ENCODE measurements around the gene ZBTB47.
A peak's percentile ranks its signal among the peaks of the same experiment; 100 is the strongest.

The ZBTB47 gene

DNA sequence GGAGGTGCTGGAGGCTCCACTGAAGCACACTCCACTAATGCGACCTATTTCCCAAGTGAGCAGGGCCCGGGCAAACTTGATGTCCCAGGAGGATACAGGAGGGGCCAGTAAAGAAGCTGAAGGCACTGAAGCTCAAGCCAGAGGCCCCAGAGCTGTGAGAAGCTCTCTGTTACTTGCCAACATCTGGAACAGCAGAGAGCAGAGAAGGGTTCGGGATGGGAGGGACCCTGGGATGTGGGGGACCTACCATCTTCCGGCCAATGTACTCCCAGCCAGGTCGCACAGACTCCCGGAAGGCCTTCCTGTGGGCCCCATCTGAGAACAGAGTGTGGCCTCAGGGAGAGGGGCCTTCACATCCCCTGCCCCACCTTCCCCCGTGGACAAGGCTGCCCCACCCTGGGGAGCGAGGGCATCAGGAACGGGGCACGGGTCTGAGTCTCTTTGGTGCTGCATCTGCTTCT lies 46.0 kb downstream of the ZBTB47 start:
- DNase-seq (ENCODE audit: low spot score): peak; percentile 32

DNA sequence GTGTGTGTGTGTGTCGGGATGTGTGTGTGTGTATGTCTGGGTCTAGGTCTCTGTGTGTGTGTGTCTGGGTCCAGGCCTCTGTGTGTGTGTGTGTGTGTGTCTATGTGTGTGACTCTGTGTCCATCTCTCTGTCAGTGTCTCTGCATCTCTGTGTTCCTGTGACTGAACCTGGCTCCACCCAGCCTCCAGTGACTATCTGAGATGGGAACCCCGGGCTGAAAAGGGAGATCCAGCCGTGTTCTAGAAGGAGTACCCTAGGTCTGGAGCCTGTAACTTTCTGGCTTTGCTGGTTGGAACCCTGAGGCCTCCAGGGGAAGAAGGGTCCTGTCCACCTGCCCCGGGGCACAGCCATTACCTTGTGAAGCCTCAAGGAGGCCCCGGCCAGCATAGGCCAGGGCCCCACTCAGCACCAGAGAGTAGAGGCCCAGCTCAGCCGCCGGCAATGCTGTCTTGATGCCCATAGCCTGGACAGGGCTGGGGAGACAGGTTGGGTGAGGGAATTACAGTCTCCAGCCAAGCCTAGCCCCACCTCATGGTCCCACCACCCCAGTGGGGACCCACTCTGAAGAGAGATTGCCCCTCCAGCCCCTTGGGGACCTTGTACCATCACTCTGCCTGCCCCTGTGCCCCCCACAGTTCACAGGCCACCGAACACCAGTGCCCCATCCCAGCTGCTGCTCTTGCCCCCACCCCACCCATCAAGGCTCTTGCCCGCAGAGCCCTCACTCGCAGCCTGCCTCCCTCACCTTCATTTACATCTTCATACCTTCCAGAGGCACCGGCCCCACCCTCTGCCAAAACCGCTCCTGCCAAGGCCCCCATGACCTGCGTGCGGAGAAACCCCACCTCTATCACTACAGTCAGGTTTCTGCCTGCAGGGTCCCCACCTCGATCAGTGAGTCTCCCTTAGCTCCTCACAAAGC lies 47.1 kb downstream of the ZBTB47 start:
- DNase-seq (ENCODE audit: low spot score): peak; percentile 35

DNA sequence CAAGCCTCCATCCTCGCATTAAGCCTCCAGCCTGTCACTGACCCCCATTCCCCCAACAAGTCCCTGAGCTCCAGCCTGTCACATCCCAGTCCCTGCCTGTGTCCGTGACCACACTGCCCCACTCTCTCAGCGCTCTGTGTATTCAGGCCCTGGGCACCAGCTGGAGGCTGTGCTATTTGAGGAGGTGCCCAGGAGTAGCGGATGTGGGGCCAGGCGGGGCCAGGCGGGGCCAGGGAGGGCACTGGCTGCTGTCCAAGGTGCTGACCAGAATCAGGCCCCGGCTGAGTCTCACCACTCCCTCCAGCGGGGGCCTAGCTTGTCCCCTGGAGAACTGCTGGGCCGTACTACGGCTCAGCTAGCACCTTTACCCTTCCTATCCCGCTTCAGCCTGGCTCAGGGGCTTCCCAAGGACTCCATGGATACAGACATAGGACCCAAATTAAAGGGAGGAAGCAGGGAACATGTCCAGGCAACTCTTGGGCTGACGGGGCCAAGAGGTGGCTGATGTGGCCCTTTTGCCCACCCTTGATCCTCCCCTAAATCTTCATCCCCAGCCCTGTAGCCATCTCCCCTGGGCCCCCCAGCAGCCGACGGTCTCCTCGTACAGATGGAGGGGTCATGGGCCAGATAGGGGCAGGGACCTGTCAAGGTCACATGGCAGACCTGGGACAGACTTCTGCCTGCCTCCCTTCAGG lies 48.0 kb downstream of the ZBTB47 start:
- peak; percentile 88 for DNase-seq (ENCODE audit: low spot score)

DNA sequence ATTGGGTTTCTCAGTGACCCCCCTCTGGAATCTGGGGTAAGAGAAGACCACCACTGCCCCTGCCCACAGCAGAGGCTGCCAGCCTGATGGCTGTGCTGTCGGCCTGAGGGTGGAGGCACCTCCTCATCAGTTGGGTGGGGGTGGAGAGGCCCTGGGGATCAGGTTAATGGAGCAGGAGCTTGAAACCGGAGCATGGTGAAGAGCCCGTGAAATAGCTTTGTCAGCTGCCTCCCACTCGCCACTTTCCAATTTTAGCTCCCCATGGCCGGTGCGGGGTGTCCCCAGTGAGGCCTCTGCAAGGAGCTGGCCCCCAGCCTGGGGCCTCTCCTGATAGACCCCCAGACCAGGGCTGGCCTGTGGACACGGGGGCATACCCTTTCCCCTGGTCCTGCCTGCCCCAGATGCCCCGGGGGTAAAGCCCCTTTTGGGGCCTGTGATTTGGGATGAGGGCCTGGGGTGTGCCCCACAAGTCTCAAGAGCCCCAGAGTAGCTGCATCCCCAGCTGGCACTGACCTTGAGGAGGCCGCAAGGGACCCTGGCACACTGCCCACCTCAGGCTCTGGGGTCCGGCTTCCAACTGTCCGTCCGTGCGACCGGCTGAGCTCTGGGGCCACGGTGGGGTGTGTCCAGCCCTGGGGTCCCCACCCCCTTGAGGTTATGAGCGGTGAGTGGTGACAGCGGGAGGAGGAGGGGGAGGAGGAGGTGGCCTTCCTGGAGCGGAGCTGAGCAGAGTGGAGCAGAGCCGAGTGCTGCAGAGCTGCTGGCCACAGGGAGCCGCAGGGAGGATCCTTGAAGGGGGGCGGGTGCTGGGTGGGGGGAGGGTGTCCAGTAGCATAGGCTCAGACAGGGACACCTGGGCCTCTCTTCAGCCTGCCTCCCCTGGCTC lies 48.8 kb downstream of the ZBTB47 start, which contains the start of gene HHATL:
Gene HHATL (minus strand): TSS at position 733 of the 886 bp plus-strand sequence. CDS start 1,972 bp downstream, outside the sequence.
- peak; percentile 38 for DNase-seq (ENCODE audit: low spot score)

DNA sequence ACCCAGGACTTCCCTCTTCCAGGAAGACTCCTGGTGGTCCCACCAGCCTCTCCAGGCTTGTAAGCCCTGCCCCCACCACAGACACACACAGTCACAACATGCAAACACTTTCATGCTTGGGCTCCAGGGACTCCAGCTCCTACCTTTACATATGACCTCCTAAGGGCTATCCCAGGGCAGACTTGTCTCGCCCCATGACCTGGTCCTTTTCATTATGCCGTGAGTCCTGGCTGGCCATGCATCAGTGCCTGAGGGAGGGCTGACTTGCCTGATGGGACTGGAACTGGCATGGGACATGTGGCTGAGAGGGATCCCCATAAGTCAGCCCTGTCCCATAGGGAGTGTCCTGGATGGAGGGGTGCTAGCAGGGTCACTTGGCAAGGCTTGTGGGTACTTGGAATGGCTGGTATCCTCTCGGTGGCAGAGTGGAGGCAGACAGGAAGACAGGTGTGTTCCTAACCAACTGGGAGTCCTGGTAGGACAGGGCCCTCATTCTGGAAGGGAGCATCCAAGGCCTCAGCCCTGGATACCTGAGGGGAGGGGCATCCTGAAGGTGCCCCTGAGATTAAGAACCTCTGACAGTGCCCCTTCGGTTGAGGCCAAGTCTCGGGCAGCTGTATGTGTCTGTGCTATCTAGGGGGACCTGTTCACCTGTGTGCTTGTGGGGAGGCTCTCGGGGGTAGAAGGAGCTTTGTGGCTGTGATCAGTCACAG lies 49.6 kb downstream of the ZBTB47 start:
- peak; percentile 25 for DNase-seq (ENCODE audit: low spot score)

DNA sequence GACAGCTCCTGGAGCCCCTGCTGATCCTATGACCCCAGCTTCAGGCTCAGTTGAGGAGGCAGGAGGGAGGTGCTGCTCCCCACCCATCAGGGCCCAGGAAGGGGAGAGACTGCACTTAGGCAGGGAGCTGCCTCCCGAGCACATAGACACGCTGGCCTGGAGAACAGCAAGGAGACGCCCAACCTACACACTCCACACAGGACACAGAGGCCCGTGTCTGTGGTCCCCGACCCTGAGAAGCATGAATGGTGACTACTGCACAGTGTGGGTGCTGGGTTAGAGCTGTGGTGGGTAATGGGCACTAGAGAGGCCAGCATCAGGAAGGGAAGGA lies 50.2 kb downstream of the ZBTB47 start:
- peak; percentile 37 for DNase-seq (ENCODE audit: low spot score)

DNA sequence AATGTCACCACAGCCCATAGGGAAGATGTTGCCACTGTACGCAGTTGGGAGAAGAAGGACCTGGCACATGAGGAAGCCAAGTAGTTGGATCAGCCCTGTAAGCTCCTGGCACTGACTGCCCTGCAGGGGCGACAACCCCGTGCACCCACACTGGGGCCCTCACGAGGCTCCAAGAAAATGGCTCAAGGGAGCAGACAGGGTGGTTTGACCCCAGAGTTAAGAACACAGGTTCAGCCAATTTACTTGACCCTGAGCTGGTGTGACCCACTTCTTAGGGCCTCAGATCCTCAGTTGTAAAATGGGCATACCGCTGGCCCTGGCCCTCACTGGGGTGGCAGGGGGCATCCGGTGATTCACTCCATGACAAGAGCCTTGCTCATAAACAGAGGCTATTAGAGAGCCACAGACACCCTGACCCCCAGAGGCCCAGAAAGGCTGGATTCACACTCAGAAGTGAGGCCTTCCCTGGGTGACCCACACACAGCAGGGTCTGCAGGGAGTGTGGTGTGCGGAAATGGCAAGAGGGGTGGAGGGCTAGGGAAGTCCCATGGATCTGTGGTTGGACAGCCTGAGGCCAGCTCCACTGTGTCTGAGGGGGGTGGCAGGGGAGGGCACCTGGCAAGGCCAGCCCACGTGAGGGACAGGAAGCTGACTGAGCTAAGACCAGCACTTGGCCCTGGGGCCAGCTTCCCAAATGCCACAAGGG lies 50.8 kb downstream of the ZBTB47 start:
- peak; percentile 26 for DNase-seq (ENCODE audit: low spot score)

DNA sequence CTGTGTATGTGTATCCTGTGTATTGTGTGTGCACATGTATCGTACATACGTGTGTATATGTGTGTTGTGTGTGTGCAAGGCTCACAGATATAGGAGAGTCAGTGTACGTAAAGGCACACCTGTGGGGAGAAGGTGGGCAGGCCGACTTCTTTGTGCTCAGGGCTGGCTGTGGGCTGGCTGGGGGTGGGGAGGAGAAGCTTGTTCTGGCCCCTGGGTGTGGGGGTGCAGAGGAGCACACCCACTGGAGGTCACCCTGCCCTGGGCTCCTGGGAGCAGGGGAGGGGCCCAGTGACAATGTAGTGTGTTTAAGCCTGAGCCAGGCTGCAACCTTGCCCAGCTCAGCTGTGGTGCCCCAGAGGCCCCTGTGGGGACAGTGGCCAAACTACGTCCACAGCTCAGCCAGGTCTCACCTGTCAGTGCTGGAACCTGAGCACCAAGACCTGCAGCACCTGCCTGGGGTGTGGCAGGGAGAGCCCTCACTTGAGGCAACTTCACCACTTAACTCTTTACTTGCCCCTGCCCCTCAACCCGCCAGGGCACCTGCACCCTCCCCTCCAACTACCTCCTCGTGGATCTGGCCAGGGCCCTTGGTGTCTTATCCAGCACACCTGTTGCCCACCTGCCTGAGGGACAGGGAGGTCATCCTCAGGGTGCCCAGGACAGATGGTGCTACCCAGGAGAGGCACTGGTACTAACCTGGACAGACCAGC lies 51.7 kb downstream of the ZBTB47 start:
- peak; percentile 39 for DNase-seq (ENCODE audit: low spot score)

DNA sequence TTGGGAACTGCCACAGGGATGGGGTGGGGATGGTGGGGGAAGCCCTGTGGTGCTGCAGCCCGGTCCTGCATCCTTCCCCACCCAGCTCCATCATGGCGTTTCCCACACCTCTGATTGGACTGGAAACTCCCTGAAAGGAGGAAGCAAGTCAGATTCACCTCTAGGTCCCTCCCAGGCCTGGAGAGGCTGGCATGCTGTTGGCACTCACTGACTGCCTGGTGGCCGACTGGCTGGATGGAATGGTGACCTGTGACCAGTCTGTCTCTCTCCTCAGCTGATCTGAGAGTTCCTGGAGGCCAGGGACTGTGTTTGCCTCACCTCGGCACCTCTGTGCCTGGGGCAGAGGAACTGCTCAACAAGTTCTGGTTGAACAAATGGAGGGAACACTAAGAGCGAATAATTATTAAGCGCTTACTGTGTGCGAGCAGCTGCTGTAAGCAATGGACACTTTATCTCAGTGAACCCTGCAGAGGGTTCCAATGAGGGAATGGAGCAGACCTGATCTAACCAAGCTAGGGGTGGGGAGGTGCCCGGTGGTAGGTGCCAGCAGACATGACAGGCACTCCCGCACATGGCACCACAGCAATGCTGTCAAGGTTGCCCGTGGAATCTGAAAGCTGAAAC lies 52.6 kb downstream of the ZBTB47 start:
- DNase-seq (ENCODE audit: low spot score): no peak

DNA sequence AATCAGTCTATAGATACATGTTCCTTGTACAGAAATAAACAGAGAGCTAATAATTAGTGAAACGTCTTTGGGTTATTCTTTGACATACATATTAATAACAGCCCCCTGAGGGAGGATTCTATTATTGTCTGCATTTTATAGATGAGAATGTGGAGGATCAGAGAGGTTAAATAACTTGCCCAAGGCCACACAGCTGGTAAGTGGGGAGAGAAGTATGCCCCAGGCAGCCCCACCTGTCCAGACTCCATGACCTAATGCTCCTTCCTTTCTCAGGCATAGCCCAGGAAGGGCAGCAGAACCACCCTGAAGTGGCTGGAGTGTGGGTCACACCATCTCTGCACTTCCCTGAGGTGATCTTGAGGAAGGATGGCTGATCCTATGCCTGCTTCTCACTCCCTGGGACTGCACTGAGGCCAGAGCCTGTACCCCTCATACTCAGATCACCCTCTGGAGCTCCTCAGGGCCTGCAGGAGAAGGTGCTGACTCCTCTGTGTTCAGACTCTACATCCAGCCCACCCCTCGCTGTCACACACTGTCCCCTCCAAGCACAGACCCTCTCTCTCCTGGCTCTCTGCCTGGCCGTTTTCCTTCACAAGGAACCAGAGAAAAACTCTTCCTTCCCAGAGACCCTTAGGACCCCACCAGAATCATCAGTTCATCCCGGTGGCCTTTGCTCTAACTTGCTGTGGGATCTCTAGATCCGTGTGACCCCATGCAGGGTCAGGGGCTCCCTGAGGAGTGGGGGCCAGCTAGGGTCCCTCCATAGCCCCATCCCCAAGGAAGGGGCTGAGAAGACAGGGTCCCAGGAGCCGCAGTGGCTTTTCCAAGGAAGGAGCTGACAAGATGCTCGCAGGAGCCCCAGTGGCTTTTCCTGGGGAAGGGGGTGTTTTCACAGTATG lies 53.5 kb downstream of the ZBTB47 start:
- DNase-seq (ENCODE audit: low spot score): no peak

DNA sequence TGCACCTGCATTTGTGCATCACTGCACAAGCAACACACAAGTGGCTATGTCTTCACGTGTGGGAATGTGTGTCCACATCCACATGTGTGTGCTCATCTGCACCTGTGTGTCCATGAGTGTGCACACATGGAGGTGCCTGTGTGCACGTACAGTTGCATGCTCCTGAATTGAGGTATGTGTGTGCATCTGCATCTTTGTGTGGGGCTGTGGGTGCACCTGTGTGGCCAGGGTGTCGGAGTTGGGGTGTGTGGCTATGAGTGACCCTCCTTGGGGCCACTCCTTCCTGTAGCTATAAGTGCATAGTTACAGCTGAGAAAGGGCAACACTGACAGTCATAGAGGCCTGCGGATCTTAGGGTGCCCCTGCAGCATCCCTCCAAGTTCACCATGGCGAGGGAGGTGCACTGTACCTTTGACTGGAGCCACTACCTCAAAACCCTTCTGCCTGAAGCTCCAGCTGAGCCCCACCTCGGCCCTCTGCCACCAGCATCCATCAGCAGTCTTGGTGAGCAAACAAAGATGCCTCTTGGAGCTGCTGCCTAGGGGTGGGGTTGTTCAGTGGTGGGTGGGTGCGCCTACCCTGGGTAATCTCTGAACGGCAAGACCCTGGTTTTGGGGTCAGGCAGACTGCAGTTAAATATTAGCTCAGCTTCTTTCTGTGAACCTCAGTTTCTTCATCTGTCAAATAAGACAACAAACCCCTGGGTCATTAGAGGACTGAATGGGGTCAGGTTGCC lies 54.3 kb downstream of the ZBTB47 start:
- peak; percentile 32 for DNase-seq (ENCODE audit: low spot score)

DNA sequence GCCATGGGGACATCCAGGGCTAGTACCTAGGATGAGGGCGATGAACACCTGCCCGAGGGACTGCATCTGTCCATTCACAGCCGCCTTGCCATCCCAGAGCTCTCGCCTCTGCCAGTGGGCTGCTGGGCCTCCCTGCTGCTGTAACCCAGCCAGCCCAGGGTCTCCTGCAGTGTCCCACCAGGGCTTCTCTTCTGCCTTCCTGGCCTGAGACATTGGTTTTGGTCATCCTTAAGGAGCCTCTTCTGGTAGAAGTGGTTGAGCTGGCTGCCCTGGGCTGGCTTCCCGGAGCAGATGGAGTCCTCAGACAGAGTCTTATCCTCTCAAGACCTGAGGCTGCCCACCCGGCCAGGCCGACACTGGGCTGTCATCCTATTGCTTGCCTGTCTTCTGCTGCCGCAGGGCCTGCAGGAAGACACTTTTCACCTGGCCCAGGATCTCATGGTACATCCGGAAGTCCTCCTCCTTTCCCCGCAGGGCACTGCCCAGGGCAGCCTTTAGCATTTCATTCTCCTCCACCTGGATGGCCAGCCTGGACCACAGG lies 55.2 kb downstream of the ZBTB47 start:
- DNase-seq (ENCODE audit: low spot score): peak; percentile 34

DNA sequence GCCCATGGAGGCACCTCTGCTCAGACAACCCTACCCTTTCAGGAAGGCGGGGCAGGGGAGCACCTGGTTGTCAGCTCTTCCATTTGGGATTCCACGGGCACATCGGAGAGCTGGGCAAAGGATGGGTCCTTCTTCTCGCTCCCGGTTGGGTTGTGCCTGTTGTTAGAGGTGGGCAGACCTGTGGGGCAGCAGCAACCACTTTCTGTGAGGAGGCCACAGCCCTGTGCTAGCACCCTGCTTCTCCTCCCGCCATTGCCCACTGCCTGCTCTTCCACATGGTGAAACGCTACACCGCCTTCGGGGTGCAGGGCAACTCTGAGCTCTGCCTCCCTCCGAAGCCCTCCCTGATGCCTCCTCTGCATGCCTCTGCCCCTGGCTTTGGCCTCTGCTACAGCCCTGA lies 56.1 kb downstream of the ZBTB47 start:
- no peak for DNase-seq (ENCODE audit: low spot score)

DNA sequence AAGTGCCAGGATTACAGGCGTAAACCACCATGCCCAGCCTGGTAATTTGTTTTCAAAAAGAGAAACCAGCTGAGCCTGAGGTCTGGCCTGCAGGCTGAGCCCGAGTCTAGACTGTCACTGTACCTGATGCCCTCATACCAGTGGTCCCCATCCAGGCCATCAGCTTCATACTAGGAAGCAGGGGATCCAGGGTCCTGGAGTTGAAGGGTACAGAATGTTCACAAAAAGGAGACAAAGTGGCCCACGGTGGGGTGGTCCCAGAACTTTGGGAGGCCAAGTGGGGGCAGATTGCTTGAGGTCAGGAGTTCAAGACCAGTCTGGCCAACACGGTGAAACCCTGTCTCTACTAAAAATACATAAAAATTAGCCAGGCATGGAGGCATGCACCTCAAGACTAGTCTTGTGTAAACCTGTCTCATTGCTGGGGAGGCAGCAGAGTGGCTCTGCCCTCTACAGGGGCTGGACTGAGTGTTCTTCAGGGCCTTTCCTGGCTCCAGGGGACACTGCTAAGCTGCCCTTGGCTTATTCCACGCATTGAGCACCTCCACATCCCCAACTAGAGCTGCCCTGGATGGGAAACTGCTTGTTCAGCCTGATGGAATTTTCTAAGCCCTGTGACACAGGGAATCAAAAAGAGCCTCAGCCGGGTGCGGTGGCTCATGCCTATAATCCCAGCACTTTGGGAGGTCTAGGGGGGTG lies 57.0 kb downstream of the ZBTB47 start:
- DNase-seq (ENCODE audit: low spot score): no peak

DNA sequence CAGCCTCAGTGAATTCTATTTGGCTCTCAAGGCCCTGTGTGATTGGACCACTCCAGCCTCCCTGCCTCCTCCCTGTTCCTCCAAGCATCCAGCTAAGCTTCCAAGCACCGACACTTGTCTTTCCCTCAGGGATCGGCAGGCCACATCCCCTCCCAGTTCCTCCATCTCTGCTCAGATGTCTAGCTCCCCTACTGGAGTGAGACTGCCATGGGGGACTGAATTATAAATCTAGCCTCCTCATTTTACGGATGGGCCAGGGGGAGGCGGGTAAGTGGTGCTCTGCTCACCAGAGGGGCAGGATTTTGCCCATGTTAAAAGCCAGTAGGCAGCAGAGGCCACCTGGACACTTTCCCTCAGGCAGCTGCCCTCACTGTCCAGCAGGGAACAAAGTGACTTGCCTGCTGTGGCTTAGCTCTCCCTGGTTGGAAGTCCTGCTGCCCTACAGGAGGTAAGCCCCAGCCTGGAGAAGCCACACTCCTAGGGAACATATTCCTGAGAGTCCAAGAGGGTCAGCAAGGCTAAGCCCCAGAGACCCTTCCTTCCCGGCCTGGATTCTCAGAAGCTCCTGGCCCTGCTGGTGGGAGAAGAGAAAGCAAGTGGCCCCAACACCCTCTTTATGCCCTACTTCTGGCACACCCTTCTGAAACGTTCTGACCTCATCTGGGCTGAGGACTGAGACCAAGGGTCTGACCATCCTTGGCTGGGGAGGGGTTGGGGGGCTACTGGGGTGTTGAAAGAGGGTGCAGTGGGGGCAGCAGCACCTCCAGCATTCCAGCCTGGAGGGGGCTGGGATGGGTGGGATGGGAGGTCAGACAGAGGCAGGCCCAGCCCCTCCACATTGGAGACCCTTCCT lies 58.2 kb downstream of the ZBTB47 start:
- DNase-seq (ENCODE audit: low spot score): peak; percentile 43

DNA sequence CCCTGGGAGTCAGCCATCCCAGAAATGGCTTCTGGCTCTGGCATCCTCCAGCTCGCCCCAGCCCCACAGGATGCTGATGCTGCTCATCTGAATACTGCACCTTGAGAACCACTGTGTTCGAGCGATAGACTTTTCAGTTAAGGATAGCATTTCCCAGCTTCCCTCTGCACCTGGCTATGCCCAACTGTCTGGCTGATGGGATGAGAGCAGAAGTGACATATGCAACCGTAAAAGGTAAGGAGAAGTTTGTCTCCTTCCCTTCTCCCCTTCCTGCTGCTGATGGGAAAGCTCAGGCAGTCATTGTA lies 58.8 kb downstream of the ZBTB47 start:
- DNase-seq (ENCODE audit: low spot score): no peak

Data from ecto neural progenitor cell (in vitro differentiated cells).